K562 (cell line): ENCODE measurements around the gene TNPO3. TPM values are rescaled to one million over a fixed set of nuclear protein-coding genes. Genes with fewer than 3 reads are reported as not detected.

ENCODE experiments used
- ATAC-seq: fragments of 200-7000 bp; cut with Tn5 transposase; 3 replicates; pipeline ENCODE4 v1.9.1; 2020; ENCODE audit warnings: moderate library complexity
- BruUV-seq: library from RNA; stranded (reverse); fragments of 400-500 nt; replicated peaks from 2 replicates; lab custom pipeline; 2021; lab: Mats Ljungman, UMichigan
- CTCF ChIA-PET: fragments of 300-600 bp; formaldehyde crosslinking; extraction: SDS; loops from one replicate; lab custom pipeline; 2021; ENCODE audit warnings: low intra/inter-chr PET ratio; lab: Yijun Ruan, JAX
- POLR2A ChIA-PET: fragments of 300-600, 350-650 bp; sonication (Branson Sonifier 250); formaldehyde crosslinking; extraction: SDS; loops from one replicate; lab custom pipeline; 2021; ENCODE audit warnings: antibody characterized with exemption, inconsistent platforms; lab: Yijun Ruan, JAX
- DNase-seq, 4 experiments: peaks; one replicate each; pipeline versions ENCODE4 v3.0.0 to v3.0.0-alpha.2; 2011 to 2018; ENCODE audit warnings: low spot score in 3 of 4, mixed read lengths in 3 of 4; ENCODE audit errors: extremely low read depth in 1 of 4
- FAIRE-seq: peaks from 2 replicates; lab custom pipeline; 2011; peaks lifted over from hg19 to GRCh38; lab: Jason Lieb, UNC
- H2AFZ ChIP-seq: 2 replicates; pipeline ENCODE4 v1.6.0; 2011; ENCODE audit warnings: low read depth, low read length, control low read depth, inconsistent platforms
- H3K27ac ChIP-seq: fragments of 200-600 bp; 3 replicates; pipeline ENCODE4 v1.8.0; 2011; ENCODE audit warnings: low read depth, mild to moderate bottlenecking, control low read depth, inconsistent platforms, low read length, moderate library complexity, mixed read lengths; ENCODE audit errors: extremely low read depth
- H3K27me3 ChIP-seq, 2 experiments: fragments of 300-600 bp in 1 of 2; 2 replicates in 1 of 2; 3 replicates in 1 of 2; pipeline versions ENCODE4 v1.6.0 to v1.8.0; 2011; ENCODE audit warnings: inconsistent platforms in 2 of 2, low read length in 2 of 2, mild to moderate bottlenecking in 1 of 2, mixed read lengths in 1 of 2, moderate library complexity in 1 of 2; ENCODE audit not compliant: control insufficient read depth in 2 of 2, insufficient read depth in 2 of 2
- H3K36me3 ChIP-seq: fragments of 300-600 bp; 3 replicates; pipeline ENCODE4 v1.8.0; 2011; ENCODE audit warnings: mild to moderate bottlenecking, low read length, inconsistent platforms; ENCODE audit not compliant: control insufficient read depth, insufficient read depth
- H3K4me1 ChIP-seq, 2 experiments: fragments of 200-600 bp in 1 of 2; replicated peaks in 1 of 2; 2 replicates in 1 of 2; 3 replicates in 1 of 2; pipeline versions ENCODE4 v1.5.1 to v1.8.0; 2011; ENCODE audit warnings: inconsistent platforms in 2 of 2, low read length in 2 of 2, mild to moderate bottlenecking in 1 of 2, mixed read lengths in 1 of 2, moderate library complexity in 1 of 2; ENCODE audit not compliant: control insufficient read depth in 2 of 2, insufficient read depth in 2 of 2
- H3K4me2 ChIP-seq: 2 replicates; pipeline ENCODE4 v1.6.1; 2011; ENCODE audit warnings: low read length, control low read depth, inconsistent platforms, mixed read lengths; ENCODE audit not compliant: insufficient read depth
- H3K4me3 ChIP-seq: fragments of 200-600 bp; sonication (generic), shearing (Covaris generic); 2 replicates; pipeline ENCODE4 v1.5.1; 2016; ENCODE audit warnings: control low read depth, inconsistent platforms
- H3K79me2 ChIP-seq: fragments of 200-600 bp; 3 replicates; pipeline ENCODE4 v1.8.0; 2011; ENCODE audit warnings: low read length, inconsistent platforms; ENCODE audit not compliant: control insufficient read depth, insufficient read depth
- H3K9ac ChIP-seq, 2 experiments: 2 replicates each; pipeline versions ENCODE4 v1.6.0 to v1.6.1; 2011; ENCODE audit warnings: low read depth in 2 of 2, low read length in 2 of 2, control low read depth in 1 of 2, inconsistent platforms in 1 of 2, mild to moderate bottlenecking in 1 of 2, mixed read lengths in 1 of 2; ENCODE audit not compliant: insufficient read depth in 1 of 2
- H3K9me1 ChIP-seq: one replicate; pipeline ENCODE4 v1.6.0; 2011; ENCODE audit warnings: inconsistent platforms, mild to moderate bottlenecking, low read length, moderate library complexity; ENCODE audit not compliant: control insufficient read depth, insufficient read depth
- H3K9me3 ChIP-seq: replicated peaks from 2 replicates; pipeline ENCODE4 v1.5.1; 2011; ENCODE audit warnings: low read depth, low read length, inconsistent platforms; ENCODE audit not compliant: control insufficient read depth, insufficient read depth
- H4K20me1 ChIP-seq: replicated peaks from 2 replicates; pipeline ENCODE4 v1.6.1; 2011; ENCODE audit warnings: low read length, inconsistent platforms, mixed read lengths; ENCODE audit not compliant: control insufficient read depth, insufficient read depth
- ARNT ChIP-seq, 2 experiments: fragments of 450-650 bp; IDR thresholded peaks; 2 replicates each; pipeline ENCODE4 v1.6.1; 2016; ENCODE audit warnings: mild to moderate bottlenecking in 1 of 2
- CBX2 ChIP-seq: fragments of 200-600 bp; sonication (generic); IDR thresholded peaks from one replicate; pipeline ENCODE4 v1.6.1; 2012; ENCODE audit warnings: mild to moderate bottlenecking, low read length, inconsistent platforms; ENCODE audit not compliant: insufficient read depth, poor library complexity, severe bottlenecking
- DDX20 ChIP-seq: fragments of 450-650 bp; IDR thresholded peaks from 2 replicates; pipeline ENCODE4 v1.6.1; 2016; ENCODE audit warnings: missing genetic modification characterization, low read depth, mild to moderate bottlenecking, missing compliant biosample characterization, moderate library complexity
- FOXK2 ChIP-seq, 2 experiments: fragments of 450-650 bp; IDR thresholded peaks in 1 of 2; conservative IDR thresholded peaks in 1 of 2; 2 replicates each; pipeline ENCODE4 v1.6.1; 2016; ENCODE audit warnings: low read depth in 2 of 2, mild to moderate bottlenecking in 1 of 2
- GTF2E2 ChIP-seq: fragments of 200-800 bp; sonication (Bioruptor generic); IDR thresholded peaks from 2 replicates; pipeline ENCODE4 v1.6.1; 2016; ENCODE audit warnings: missing genetic modification characterization, missing compliant biosample characterization
- JUN ChIP-seq, 2 experiments: sonication (generic) in 1 of 2; formaldehyde crosslinking in 1 of 2; IDR thresholded peaks; 2 replicates each; pipeline versions ENCODE4 v1.6.1 to v1.8.0; 2012 to 2022; ENCODE audit warnings: borderline replicate concordance in 2 of 2, mild to moderate bottlenecking in 2 of 2, improper control_type of control experiment in 1 of 2, low read depth in 1 of 2, low read length in 1 of 2, missing genetic modification reagents in 1 of 2
- KAT8 ChIP-seq: fragments of 450-650 bp; IDR thresholded peaks from 2 replicates; pipeline ENCODE4 v1.6.1; 2016; ENCODE audit warnings: low read depth, mild to moderate bottlenecking
- MAFK ChIP-seq: IDR thresholded peaks from 2 replicates; pipeline ENCODE4 v1.6.1; 2011; ENCODE audit warnings: low read length, improper control_type of control experiment
- NR1H2 ChIP-seq: sonication (generic); formaldehyde crosslinking; IDR thresholded peaks from 2 replicates; pipeline ENCODE4 v1.4.0; 2020; ENCODE audit warnings: mild to moderate bottlenecking, missing genetic modification reagents
- SREBF2 ChIP-seq: sonication (generic); formaldehyde crosslinking; IDR thresholded peaks from 2 replicates; pipeline ENCODE4 v1.4.0; 2020; ENCODE audit warnings: mild to moderate bottlenecking, missing genetic modification reagents
- YBX1 ChIP-seq: fragments of 450-650 bp; IDR thresholded peaks from 2 replicates; pipeline ENCODE4 v1.7.1; 2016; ENCODE audit warnings: mild to moderate bottlenecking
- ZNF561 ChIP-seq: fragments of 450-650 bp; formaldehyde crosslinking; conservative IDR thresholded peaks from 2 replicates; pipeline ENCODE4 v1.4.0; 2020; ENCODE audit warnings: mild to moderate bottlenecking, moderate library complexity
- ZNF589 ChIP-seq: fragments of 200-800 bp; sonication (Bioruptor generic); IDR thresholded peaks from 2 replicates; pipeline ENCODE4 v1.6.1; 2016; ENCODE audit warnings: low read depth, missing genetic modification characterization, missing compliant biosample characterization
- WGBS: fragments of 100-300 bp; shearing (Covaris generic); methylation state at CpG from one replicate; pipeline ENCODE4 v1.1.6; 2016; ENCODE audit warnings: low coverage, mixed read lengths; ENCODE audit not compliant: insufficient coverage; ENCODE audit errors: missing lambda C conversion rate; 5-methylcytosine and 5-hydroxymethylcytosine counted together
- in situ Hi-C: fragments of 300-500 bp; cut with MboI; formaldehyde crosslinking; loops from 4 replicates; pipeline ENCODE4 v1.15.0; 2018; ENCODE audit warnings: inconsistent platforms, mixed read lengths
- intact Hi-C: fragments of 100-400 bp; cut with micrococcal nuclease; formaldehyde crosslinking; loops from 2 replicates; pipeline ENCODE4 v1.14.2; 2022
- polyA plus RNA-seq, 8 experiments: library from polyadenylated mRNA; depleted of rRNA in 4 of 8; stranded (reverse) in 5 of 8; unstranded in 3 of 8; fragments of >200 nt; fragmentation: Nextera tagmentation in 2 of 8; fragmentation: Illumina TruSeq in 1 of 8; extraction: Ambion mirVana in 2 of 8; extraction: Trizol in 1 of 8; gene quantifications; 2 replicates each; pipeline versions ENCODE4 v1.2.1 to v1.2.3, GENCODE V29; 2011 to 2014; ENCODE audit warnings: inconsistent platforms in 1 of 8, missing spikeins in 1 of 8
- total RNA-seq, 7 experiments: library from RNA; depleted of rRNA in 6 of 7; stranded (reverse); fragments of >200 nt in 6 of 7; fragmentation: Illumina TruSeq in 2 of 7; extraction: Trizol in 2 of 7; gene quantifications; 2 replicates each; pipeline versions ENCODE4 v1.2.1 to v1.2.3, GENCODE V29; 2011 to 2021; ENCODE audit warnings: low replicate concordance in 1 of 7
- TF ChIP-seq, protein P1 (sequence below): sonication (generic); formaldehyde crosslinking; IDR thresholded peaks from 2 replicates; pipeline ENCODE4 v1.8.0; 2022; ENCODE audit warnings: mild to moderate bottlenecking, missing genetic modification reagents
- TF ChIP-seq, protein P2 (sequence below): sonication (generic); formaldehyde crosslinking; IDR thresholded peaks from 2 replicates; pipeline ENCODE4 v1.9.0; 2022; ENCODE audit warnings: mild to moderate bottlenecking, missing genetic modification reagents
- TF ChIP-seq, protein P3 (sequence below): sonication (generic); IDR thresholded peaks from 2 replicates; pipeline ENCODE4 v1.6.1; 2016

Gene TNPO3
- total and polyA plus RNA-seq, 9 of the 15 experiments (the other 6 are each of a cell fraction or from before 2014, with no cell fraction given), result 35.8 to 125 (median 110) TPM

DNA sequence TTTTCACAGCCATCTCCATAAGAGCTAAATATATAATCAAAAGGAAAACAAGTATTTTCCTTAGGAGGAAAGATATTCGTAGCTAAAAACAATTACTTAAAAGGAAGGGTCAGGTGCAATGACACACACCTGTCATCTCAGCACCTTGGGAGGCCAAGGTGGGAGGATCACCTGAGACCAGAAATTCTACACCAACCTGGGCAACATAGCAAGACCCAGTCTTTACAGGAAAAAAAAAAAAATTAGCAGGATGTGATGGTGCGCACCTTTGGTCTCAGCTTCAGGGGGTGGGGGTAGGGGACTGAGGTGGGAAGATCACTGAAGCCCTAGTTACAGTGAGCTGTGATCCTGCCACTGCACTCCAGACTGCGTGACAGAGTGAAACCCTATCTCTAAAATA, 11.9 kb downstream of the TNPO3 start:
- TF ChIP-seq, protein P1, sequence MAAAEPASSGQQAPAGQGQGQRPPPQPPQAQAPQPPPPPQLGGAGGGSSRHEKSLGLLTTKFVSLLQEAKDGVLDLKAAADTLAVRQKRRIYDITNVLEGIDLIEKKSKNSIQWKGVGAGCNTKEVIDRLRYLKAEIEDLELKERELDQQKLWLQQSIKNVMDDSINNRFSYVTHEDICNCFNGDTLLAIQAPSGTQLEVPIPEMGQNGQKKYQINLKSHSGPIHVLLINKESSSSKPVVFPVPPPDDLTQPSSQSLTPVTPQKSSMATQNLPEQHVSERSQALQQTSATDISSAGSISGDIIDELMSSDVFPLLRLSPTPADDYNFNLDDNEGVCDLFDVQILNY, result no peak
- no peak for TF ChIP-seq ZNF589 (CRISPR knock-in tag)
- no peak for TF ChIP-seq YBX1
- TF ChIP-seq CBX2, result no peak
- TF ChIP-seq FOXK2 (conservative IDR thresholded peaks at IDR 0.05 in 1 of 2, IDR thresholded peaks at IDR 0.05 in 1 of 2; ENCODE audit: low read depth in 2 of 2), result no peak
- no peak for TF ChIP-seq SREBF2 (CRISPR knock-in tag)
- no peak for TF ChIP-seq GTF2E2
- TF ChIP-seq KAT8, result no peak
- TF ChIP-seq, protein P2, sequence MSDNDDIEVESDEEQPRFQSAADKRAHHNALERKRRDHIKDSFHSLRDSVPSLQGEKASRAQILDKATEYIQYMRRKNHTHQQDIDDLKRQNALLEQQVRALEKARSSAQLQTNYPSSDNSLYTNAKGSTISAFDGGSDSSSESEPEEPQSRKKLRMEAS (CRISPR knock-in tag), result no peak
- no peak for TF ChIP-seq NR1H2 (CRISPR knock-in tag)
- TF ChIP-seq ZNF561 (CRISPR knock-in tag), result no peak
- TF ChIP-seq ARNT (IDR thresholded peaks at IDR 0.05), result no peak
- no peak for TF ChIP-seq MAFK
- no peak for TF ChIP-seq DDX20 (tag)
- TF ChIP-seq JUN (IDR thresholded peaks at IDR 0.05; ENCODE audit: borderline replicate concordance, low read depth, low read length), result no peak
- TF ChIP-seq JUN (CRISPR knock-in tag; IDR thresholded peaks at IDR 0.05; ENCODE audit: borderline replicate concordance), result no peak
- TF ChIP-seq, protein P3, sequence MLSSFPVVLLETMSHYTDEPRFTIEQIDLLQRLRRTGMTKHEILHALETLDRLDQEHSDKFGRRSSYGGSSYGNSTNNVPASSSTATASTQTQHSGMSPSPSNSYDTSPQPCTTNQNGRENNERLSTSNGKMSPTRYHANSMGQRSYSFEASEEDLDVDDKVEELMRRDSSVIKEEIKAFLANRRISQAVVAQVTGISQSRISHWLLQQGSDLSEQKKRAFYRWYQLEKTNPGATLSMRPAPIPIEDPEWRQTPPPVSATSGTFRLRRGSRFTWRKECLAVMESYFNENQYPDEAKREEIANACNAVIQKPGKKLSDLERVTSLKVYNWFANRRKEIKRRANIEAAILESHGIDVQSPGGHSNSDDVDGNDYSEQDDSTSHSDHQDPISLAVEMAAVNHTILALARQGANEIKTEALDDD, result no peak
- Histone ChIP-seq H3K27me3 (no peaks in the 10 kb centered on the region), H3K4me2 (no peak overlapping the region), H3K36me3 (peaks cover 68% of the 10 kb centered on the region), H3K9ac (no peak overlapping the region), H2AFZ (no peak overlapping the region), H3K9me1 (no peaks in the 10 kb centered on the region), H3K4me3 (no peak overlapping the region), H3K79me2 (peaks cover 99% of the 10 kb centered on the region), H3K9me3 (no peaks in the 10 kb centered on the region), H4K20me1 (peaks cover 23% of the 10 kb centered on the region), H3K4me1 (peaks cover 0 to 2% of the 10 kb centered on the region in 2 experiments; a peak in 1 of 5 replicates), H3K27ac (no peak overlapping the region)
- intact Hi-C loops, result no loop called here
- ATAC-seq, result no peak
- no TSS peak for BruUV-seq
- no peak for DNase-seq
- WGBS, result 88% methylated on average over 3 of the region's 3 CpGs
- ChIA-PET POLR2A (interaction anchor here (1.1 to 1.5 kb wide), 6 partner anchors 9 to 24 kb away, joined by 3 to 11 read pairs (median 5); partner anchors contain the start of gene TNPO3), CTCF (interaction anchor here (0.6 kb wide), 1 partner anchor 1712 kb away, joined by 4 read pairs; no protein-coding TSS in a partner anchor)
- in situ Hi-C loops, result no loop called here
- no peak for FAIRE-seq
